Esophagus squamous epithelium (tissue), 5 donors: ENCODE measurements around the gene STIMATE. TPM values are rescaled to one million over a fixed set of nuclear protein-coding genes. Genes with fewer than 3 reads are reported as not detected.
A peak's percentile ranks its signal among the peaks of the same experiment; 100 is the strongest.

Experiments used
- DNase-seq: peaks from one replicate; lab custom pipeline; 2025; lab: John Stamatoyannopoulos, UW
- H3K27ac ChIP-seq, 4 donors: fragments of 200-600 bp; sonication (generic); one replicate each; pipeline ENCODE4 v1.5.1; 2016 to 2019; ENCODE audit warnings: mild to moderate bottlenecking in 1 of 4
- H3K27me3 ChIP-seq, 4 donors: fragments of 200-600 bp; sonication (generic); 1 replicate in 3 of 4; 2 replicates in 1 of 4; pipeline versions ENCODE4 v1.5.1 to v1.6.0; 2017 to 2021; ENCODE audit warnings: antibody characterized with exemption in 1 of 4
- H3K36me3 ChIP-seq, 3 donors: fragments of 200-600 bp; sonication (generic); one replicate each; pipeline ENCODE4 v1.5.1; 2016 to 2019
- H3K4me1 ChIP-seq, 3 donors: fragments of 200-600 bp; sonication (generic); one replicate each; pipeline ENCODE4 v1.5.1; 2017 to 2019
- H3K4me3 ChIP-seq, 4 donors: fragments of 200-600 bp; sonication (generic); 1 replicate in 3 of 4; 2 replicates in 1 of 4; pipeline ENCODE4 v1.5.1; 2016 to 2019; ENCODE audit warnings: mild to moderate bottlenecking in 2 of 4, moderate library complexity in 1 of 4
- H3K9me3 ChIP-seq, 3 donors: fragments of 200-600 bp; sonication (generic); one replicate each; pipeline ENCODE4 v1.5.1; 2016 to 2019
- POLR2A ChIP-seq, 4 donors: fragments of 450-650 bp; IDR thresholded peaks; one replicate each; pipeline ENCODE4 v1.6.1; 2017; ENCODE audit warnings: antibody characterized with exemption in 4 of 4, mild to moderate bottlenecking in 4 of 4, moderate library complexity in 3 of 4
- WGBS, 2 donors: methylation state at CpG; one replicate each; pipeline ENCODE4 v1.1.5; 2018; 5-methylcytosine and 5-hydroxymethylcytosine counted together
- intact Hi-C: fragments of 100-400 bp; cut with DNase I; formaldehyde crosslinking; loops from one replicate; pipeline ENCODE4 v1.15.0; 2022
- total RNA-seq, 4 donors: library from RNA; depleted of rRNA; stranded (reverse); fragments of >200 nt; gene quantifications; one replicate each; pipeline ENCODE4 v1.1.0, GENCODE V29; 2016
- TF ChIP-seq, protein P1 (sequence below), 6 experiments: fragments of 450-650 bp in 4 of 6; fragments of 200-600 bp in 2 of 6; sonication (generic) in 2 of 6; IDR thresholded peaks; one replicate each; pipeline ENCODE4 v1.5.1; 2016 to 2019; ENCODE audit warnings: antibody characterized with exemption in 6 of 6, mild to moderate bottlenecking in 4 of 6, moderate library complexity in 4 of 6
- donor health status: DM: yes; HTN: yes; CAD: no.

Gene STIMATE
- total RNA-seq, 4 donors from 2014 or later: 7.0 to 14.7 (median 12.4) TPM

DNA sequence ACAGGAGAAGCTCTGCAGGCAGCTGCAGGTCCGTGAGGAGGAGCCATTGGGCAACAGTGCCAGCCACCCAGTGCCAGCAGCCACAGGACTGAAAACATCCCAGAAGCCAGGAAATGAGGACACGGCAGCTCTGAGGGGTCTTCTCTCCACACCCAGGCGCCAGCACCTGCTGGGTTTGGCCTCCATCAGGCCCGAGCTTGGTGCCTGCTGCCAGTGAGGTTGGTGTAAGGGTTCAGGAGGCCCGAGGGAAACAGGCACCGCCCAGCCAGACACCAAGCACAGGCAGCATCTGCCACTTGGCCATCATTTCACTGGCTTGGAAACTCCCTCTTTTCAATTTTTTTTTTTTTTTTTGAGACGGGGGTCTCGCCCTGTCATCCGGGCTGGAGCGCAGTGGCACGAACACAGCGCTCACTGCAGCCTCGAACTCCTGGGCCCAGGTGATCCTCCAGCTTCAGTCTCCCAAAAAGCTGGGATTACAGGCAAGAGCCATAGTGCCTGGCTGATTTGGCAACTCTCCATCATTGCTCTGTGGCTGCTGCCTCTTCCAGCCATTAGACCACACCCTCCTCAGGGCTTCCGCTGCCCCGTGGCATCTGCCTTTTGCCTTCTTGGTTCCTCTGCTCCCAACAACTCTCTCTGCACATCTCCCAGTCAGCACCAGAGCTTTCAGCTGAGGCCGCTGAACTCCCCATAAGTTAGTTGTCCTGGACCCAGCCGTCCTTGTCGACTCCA is 104.2 kb downstream of the STIMATE start:
- intact Hi-C loops: no loop called here
- H3K9me3 ChIP-seq: no peaks in the 10 kb centered on the region

DNA sequence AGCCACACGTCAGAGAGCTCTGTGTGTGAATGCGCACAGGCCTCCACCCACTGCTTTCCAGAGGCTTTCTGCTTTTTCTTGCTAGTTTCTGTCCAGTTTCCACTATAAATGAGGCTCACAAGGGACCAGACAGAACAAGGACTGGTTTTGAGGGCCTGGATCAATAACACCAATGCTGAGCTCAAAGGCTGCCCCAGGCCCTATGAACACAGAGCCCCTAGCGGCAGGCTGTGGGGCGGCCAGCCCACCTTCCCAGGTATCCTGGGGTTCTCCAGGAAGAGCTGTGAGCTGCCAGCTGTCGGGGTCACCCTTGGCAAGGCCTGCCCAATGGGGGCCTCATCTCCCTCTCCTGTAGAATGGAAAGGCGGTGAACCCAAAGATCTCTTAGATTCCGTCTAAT is 104.9 kb downstream of the STIMATE start:
- Histone ChIP-seq H3K36me3 (no peaks in the 10 kb centered on the region), H3K27me3 (no peaks in the 10 kb centered on the region), H3K9me3 (no peaks in the 10 kb centered on the region), H3K27ac (no peak overlapping the region), H3K4me3 (no peak overlapping the region), H3K4me1 (peaks cover 0 to 6% (median 0%) of the 10 kb centered on the region in 3 donors)
- 89 to 94% methylated on average over 3 to 5 of the region's 7 CpGs for WGBS, 2 donors
- DNase-seq: no peak
- intact Hi-C loops: no loop called here
- TF ChIP-seq, protein P1, sequence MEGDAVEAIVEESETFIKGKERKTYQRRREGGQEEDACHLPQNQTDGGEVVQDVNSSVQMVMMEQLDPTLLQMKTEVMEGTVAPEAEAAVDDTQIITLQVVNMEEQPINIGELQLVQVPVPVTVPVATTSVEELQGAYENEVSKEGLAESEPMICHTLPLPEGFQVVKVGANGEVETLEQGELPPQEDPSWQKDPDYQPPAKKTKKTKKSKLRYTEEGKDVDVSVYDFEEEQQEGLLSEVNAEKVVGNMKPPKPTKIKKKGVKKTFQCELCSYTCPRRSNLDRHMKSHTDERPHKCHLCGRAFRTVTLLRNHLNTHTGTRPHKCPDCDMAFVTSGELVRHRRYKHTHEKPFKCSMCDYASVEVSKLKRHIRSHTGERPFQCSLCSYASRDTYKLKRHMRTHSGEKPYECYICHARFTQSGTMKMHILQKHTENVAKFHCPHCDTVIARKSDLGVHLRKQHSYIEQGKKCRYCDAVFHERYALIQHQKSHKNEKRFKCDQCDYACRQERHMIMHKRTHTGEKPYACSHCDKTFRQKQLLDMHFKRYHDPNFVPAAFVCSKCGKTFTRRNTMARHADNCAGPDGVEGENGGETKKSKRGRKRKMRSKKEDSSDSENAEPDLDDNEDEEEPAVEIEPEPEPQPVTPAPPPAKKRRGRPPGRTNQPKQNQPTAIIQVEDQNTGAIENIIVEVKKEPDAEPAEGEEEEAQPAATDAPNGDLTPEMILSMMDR (IDR thresholded peaks at IDR 0.05): no peak
- no peak for TF ChIP-seq POLR2A (IDR thresholded peaks at IDR 0.05)

More for the DNA sequence above, 104.2 kb downstream of the STIMATE start:
- Histone ChIP-seq H3K27ac (peak overlapping the region in 1 of 4 donors; percentile 62), H3K27me3 (no peaks in the 10 kb centered on the region), H3K36me3 (no peaks in the 10 kb centered on the region), H3K4me3 (no peak overlapping the region), H3K4me1 (peaks cover 0 to 6% (median 0%) of the 10 kb centered on the region in 3 donors)
- WGBS, 2 donors: 70 to 73% methylated on average over 12 to 13 of the region's 18 CpGs
- DNase-seq: no peak
- TF ChIP-seq POLR2A (IDR thresholded peaks at IDR 0.05): no peak

DNA sequence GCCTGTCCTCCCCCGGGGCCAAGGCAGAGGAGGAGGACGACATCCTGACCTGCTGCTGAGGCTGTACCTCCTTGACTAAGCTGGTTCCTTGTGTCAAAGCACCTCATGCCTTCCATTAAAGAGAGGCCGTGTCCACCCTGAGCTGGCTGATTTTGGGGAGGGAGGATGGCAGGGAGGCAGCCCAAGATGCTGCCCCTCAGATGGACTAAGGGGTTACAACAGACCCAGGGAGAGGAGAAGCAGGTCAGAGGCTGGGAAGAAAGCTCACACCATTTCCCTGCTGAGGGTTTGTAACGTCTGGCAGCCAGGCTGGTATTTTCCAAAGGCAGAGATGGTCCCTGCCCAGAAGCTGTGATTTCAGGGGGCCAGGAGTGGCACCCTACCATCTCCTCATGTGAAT is 105.4 kb downstream of the STIMATE start:
- intact Hi-C loops: no loop called here
- WGBS, 2 donors: 0% methylated on average over 1 of the region's 4 CpGs; no CpG with 5 or more reads in 1 of the 2 donors
- no peaks in the 10 kb centered on the region for H3K27me3 ChIP-seq
- no peaks in the 10 kb centered on the region for H3K9me3 ChIP-seq
- TF ChIP-seq, protein P1 (IDR thresholded peaks at IDR 0.05): no peak
- no peak for TF ChIP-seq POLR2A (IDR thresholded peaks at IDR 0.05)
- peaks cover 0 to 6% (median 0%) of the 10 kb centered on the region in 3 donors for H3K4me1 ChIP-seq
- H3K27ac ChIP-seq: no peak overlapping the region
- no peak overlapping the region for H3K4me3 ChIP-seq
- DNase-seq: no peak
- no peaks in the 10 kb centered on the region for H3K36me3 ChIP-seq

DNA sequence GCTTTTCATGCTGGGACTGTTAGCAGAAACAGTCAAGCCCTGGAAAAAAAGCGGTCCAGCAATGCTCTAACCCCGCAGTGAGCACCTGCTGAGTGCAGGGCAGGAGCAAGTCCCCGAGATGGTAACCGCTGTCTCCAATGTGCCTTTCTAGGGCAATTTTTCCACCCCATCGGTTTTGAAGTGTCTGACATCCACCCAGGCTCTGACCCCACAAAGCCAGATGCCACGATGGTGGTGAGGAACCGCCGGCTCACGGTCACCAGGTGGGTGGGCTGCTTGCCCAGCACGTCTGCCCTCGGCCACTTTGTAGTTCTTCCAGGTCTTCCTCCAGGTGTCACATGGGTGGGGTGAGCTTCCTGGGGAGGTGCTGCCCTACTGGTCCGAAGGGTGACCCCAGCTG is 106.0 kb downstream of the STIMATE start:
- 75 to 82% methylated on average over 5 to 6 of the region's 12 CpGs for whole genome bisulfite sequencing, 2 donors
- no peak for DNase-seq
- Histone ChIP-seq H3K27me3 (no peaks in the 10 kb centered on the region), H3K27ac (no peak overlapping the region), H3K36me3 (no peaks in the 10 kb centered on the region), H3K9me3 (no peaks in the 10 kb centered on the region), H3K4me3 (no peak overlapping the region), H3K4me1 (peaks cover 0 to 6% (median 0%) of the 10 kb centered on the region in 3 donors)
- TF ChIP-seq POLR2A (IDR thresholded peaks at IDR 0.05): no peak
- TF ChIP-seq, protein P1 (IDR thresholded peaks at IDR 0.05): no peak
- intact Hi-C loops: no loop called here

DNA sequence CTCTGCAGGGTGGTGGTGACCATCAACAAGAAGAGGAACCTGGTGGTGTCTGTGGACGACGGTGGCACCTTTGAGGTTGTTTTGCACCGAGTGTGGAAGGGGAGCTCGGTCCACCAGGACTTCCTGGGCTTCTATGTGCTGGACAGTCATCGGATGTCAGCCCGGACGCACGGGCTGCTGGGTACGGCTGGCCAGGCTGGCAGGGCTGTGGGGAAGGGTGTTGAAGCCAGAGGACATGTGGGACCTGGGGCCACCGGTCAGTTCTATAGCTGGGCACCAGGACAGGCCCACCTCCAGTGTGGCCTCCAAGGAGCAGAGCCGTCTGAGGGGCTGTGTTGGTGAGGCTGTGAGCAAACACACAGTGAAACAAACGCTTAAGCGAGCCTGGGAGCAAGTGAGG is 106.6 kb downstream of the STIMATE start:
- Histone ChIP-seq H3K4me3 (no peak overlapping the region), H3K4me1 (peaks cover 0 to 6% (median 0%) of the 10 kb centered on the region in 3 donors), H3K27ac (no peak overlapping the region), H3K9me3 (no peaks in the 10 kb centered on the region), H3K27me3 (no peaks in the 10 kb centered on the region), H3K36me3 (no peaks in the 10 kb centered on the region)
- intact Hi-C loops: no loop called here
- TF ChIP-seq, protein P1 (IDR thresholded peaks at IDR 0.05): no peak
- no peak for TF ChIP-seq POLR2A (IDR thresholded peaks at IDR 0.05)
- WGBS, 2 donors: 75 to 82% methylated on average over 5 of the region's 13 CpGs
- no peak for DNase-seq
